ENCODE measurements around the gene MXD3. TPM values are rescaled to one million over a fixed set of nuclear protein-coding genes. Genes with fewer than 3 reads are reported as not detected.

MXD3 gene
- total and polyA plus RNA-seq, 2 donors (not counting 1 experiment from before 2014, with no cell fraction given), result 11.5 to 14.8 TPM

DNA sequence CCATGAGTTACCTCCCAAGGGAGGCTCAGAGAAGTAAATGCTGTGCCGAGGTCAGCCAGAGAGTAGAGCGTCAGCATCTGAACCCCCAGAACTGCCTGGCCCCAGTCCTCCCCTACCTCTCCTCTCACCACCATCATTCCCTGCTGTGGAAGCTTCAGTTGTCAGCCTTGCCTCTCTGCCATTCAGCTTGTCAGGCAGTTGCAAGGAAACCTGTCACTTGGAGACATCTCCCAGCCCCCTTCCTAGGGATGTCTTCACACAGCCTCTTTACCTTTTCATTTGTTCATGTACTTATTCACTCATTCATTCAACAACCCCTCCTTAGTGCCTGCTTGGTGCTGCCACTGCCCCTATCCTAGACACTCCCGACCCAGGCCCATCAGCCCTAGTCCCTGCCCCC, 48.2 kb upstream of the MXD3 start:
- intact Hi-C loops (cut with micrococcal nuclease), result no loop called here

DNA sequence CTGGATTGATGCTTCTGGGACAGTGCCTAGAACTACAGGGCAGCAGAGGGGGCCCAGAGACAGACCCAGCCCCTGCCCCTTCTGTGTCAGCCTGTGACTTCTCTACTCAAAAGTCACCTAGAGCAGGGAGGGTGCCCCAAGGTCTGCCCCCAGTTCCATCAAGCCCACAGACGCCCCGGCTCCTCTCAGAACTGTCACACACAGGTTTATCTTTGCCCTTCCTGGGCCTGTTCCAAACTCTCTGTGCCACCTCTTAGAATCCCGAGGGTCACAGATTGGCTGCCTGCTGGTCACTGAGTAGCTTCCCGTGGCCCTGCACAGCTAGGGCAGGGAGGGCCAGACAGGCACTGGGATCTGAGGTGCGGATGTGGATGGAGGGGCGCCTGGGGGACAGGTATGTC, 47.8 kb upstream of the MXD3 start:
- H3K4me1 Mint-ChIP-seq, result peaks cover 80% of the 10 kb centered on the region
- no peaks in the 10 kb centered on the region for H3K27me3 Mint-ChIP-seq
- peak overlapping the region; percentile 87 for H3K4me3 Mint-ChIP-seq
- TF ChIP-seq EZH2 (IDR thresholded peaks at IDR 0.05; ENCODE audit: borderline replicate concordance, insufficient read depth, low read depth, low read length, poor library complexity, severe bottlenecking), result no peak
- H3K27ac Mint-ChIP-seq, result peak overlapping the region; percentile 95
- POLR2A ChIA-PET, result no interaction called here
- peak overlapping the region in 2 of 5 experiments; percentile 9 to 96 for H3K4me3 ChIP-seq (ENCODE audit: control extremely low read depth in 1 of 5, extremely low read depth in 1 of 5, insufficient read depth in 1 of 5, low read depth in 2 of 5, low read length in 4 of 5)
- peak; percentile 6 for DNase-seq
- peaks cover 61% of the 10 kb centered on the region for H4K20me1 ChIP-seq (ENCODE audit: control insufficient read depth, insufficient read depth, low read length, poor library complexity, severe bottlenecking)
- H3K27ac ChIP-seq (ENCODE audit: low read length in 2 of 2), result peak overlapping the region in 1 of 2 donors; percentile 80
- H3K9me3 Mint-ChIP-seq (ENCODE audit: insufficient read depth), result no peaks in the 10 kb centered on the region
- intact Hi-C loops (cut with micrococcal nuclease), result no loop called here
- no peaks in the 10 kb centered on the region for H3K27me3 ChIP-seq (replicated peaks in 1 of 4; ENCODE audit: control extremely low read depth in 1 of 4, control insufficient read depth in 3 of 4, insufficient read depth in 4 of 4, low read length in 3 of 4)
- no peaks in the 10 kb centered on the region for H3K9me3 ChIP-seq (ENCODE audit: control extremely low read depth in 1 of 3, control insufficient read depth in 2 of 3, insufficient read depth in 1 of 3, low read length in 2 of 3)
- ATAC-seq (ENCODE audit: low read depth), result no peak
- H3K36me3 ChIP-seq (replicated peaks in 1 of 2; ENCODE audit: control extremely low read depth in 1 of 2, control insufficient read depth in 1 of 2, extremely low read depth in 1 of 2, insufficient read depth in 2 of 2, low read length in 1 of 2), result peaks cover 0 to 16% of the 10 kb centered on the region in 2 experiments
- H3K9ac ChIP-seq (ENCODE audit: low read length), result peak overlapping the region; percentile 89
- no peak overlapping the region for H2AFZ ChIP-seq (ENCODE audit: insufficient read depth, low read depth, low read length, poor library complexity, severe bottlenecking)
- CTCF ChIA-PET, result interaction anchor here (1.0 to 7.2 kb wide), 3 partner anchors 12 to 55 kb away, joined by 3 to 60 read pairs (median 3); no protein-coding TSS in a partner anchor
- H3K4me2 ChIP-seq (replicated peaks; ENCODE audit: low read depth, low read length, poor library complexity, severe bottlenecking), result peak overlapping the region; percentile 99
- H3K4me1 ChIP-seq (ENCODE audit: control insufficient read depth in 2 of 2, insufficient read depth in 2 of 2, low read length in 2 of 2), result peaks cover 65 to 78% of the 10 kb centered on the region in 2 donors
- H3K79me2 ChIP-seq (ENCODE audit: control insufficient read depth, insufficient read depth, low read length), result peaks cover 69% of the 10 kb centered on the region
- WGBS (ENCODE audit: insufficient coverage), result 90% methylated on average over 6 of the region's 6 CpGs

More for the DNA sequence above, 48.2 kb upstream of the MXD3 start:
- TF ChIP-seq, protein P1, sequence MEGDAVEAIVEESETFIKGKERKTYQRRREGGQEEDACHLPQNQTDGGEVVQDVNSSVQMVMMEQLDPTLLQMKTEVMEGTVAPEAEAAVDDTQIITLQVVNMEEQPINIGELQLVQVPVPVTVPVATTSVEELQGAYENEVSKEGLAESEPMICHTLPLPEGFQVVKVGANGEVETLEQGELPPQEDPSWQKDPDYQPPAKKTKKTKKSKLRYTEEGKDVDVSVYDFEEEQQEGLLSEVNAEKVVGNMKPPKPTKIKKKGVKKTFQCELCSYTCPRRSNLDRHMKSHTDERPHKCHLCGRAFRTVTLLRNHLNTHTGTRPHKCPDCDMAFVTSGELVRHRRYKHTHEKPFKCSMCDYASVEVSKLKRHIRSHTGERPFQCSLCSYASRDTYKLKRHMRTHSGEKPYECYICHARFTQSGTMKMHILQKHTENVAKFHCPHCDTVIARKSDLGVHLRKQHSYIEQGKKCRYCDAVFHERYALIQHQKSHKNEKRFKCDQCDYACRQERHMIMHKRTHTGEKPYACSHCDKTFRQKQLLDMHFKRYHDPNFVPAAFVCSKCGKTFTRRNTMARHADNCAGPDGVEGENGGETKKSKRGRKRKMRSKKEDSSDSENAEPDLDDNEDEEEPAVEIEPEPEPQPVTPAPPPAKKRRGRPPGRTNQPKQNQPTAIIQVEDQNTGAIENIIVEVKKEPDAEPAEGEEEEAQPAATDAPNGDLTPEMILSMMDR (IDR thresholded peaks at IDR 0.05), result no peak
- TF ChIP-seq EZH2 (IDR thresholded peaks at IDR 0.05; ENCODE audit: borderline replicate concordance, insufficient read depth, low read depth, low read length, poor library complexity, severe bottlenecking), result no peak
- Histone ChIP-seq H3K27ac (ENCODE audit: low read length in 2 of 2) (peak overlapping the region in 1 of 2 donors; percentile 14), H2AFZ (ENCODE audit: insufficient read depth, low read depth, low read length, poor library complexity, severe bottlenecking) (no peak overlapping the region), H3K36me3 (replicated peaks in 1 of 2; ENCODE audit: control extremely low read depth in 1 of 2, control insufficient read depth in 1 of 2, extremely low read depth in 1 of 2, insufficient read depth in 2 of 2, low read length in 1 of 2) (peaks cover 0 to 16% of the 10 kb centered on the region in 2 experiments), H3K79me2 (ENCODE audit: control insufficient read depth, insufficient read depth, low read length) (peaks cover 71% of the 10 kb centered on the region), H3K9ac (ENCODE audit: low read length) (no peak overlapping the region), H3K9me3 (ENCODE audit: control extremely low read depth in 1 of 3, control insufficient read depth in 2 of 3, insufficient read depth in 1 of 3, low read length in 2 of 3) (no peaks in the 10 kb centered on the region), H3K4me2 (replicated peaks; ENCODE audit: low read depth, low read length, poor library complexity, severe bottlenecking) (peak overlapping the region; percentile 99), H3K4me1 (ENCODE audit: control insufficient read depth in 2 of 2, insufficient read depth in 2 of 2, low read length in 2 of 2) (peaks cover 65 to 82% of the 10 kb centered on the region in 2 donors), H3K27me3 (replicated peaks in 1 of 4; ENCODE audit: control extremely low read depth in 1 of 4, control insufficient read depth in 3 of 4, insufficient read depth in 4 of 4, low read length in 3 of 4) (no peaks in the 10 kb centered on the region), H3K4me3 (ENCODE audit: control extremely low read depth in 1 of 5, extremely low read depth in 1 of 5, insufficient read depth in 1 of 5, low read depth in 2 of 5, low read length in 4 of 5) (no peak overlapping the region), H4K20me1 (ENCODE audit: control insufficient read depth, insufficient read depth, low read length, poor library complexity, severe bottlenecking) (peaks cover 65% of the 10 kb centered on the region)
- peak overlapping the region; percentile 87 for H3K4me3 Mint-ChIP-seq
- H3K27me3 Mint-ChIP-seq, result no peaks in the 10 kb centered on the region
- ChIA-PET CTCF (interaction anchor here (1.0 to 7.2 kb wide), 5 partner anchors 8 to 55 kb away, joined by 3 to 60 read pairs (median 3); partner anchors contain the start of gene LMAN2), POLR2A (interaction anchor here (1.1 kb wide), 1 partner anchor 9 kb away, joined by 4 read pairs; no protein-coding TSS in a partner anchor)
- H3K27ac Mint-ChIP-seq, result peak overlapping the region; percentile 95
- no peak for DNase-seq
- H3K4me1 Mint-ChIP-seq, result peaks cover 79% of the 10 kb centered on the region
- ATAC-seq (ENCODE audit: low read depth), result no peak
- 94% methylated on average over 3 of the region's 3 CpGs for WGBS (ENCODE audit: insufficient coverage)
- no peaks in the 10 kb centered on the region for H3K9me3 Mint-ChIP-seq (ENCODE audit: insufficient read depth)

Data from B cell (primary cell).